ENCODE results near the gene PPP1R3D.
"Not testable (repeated sequence)": the region's sequence is repeated elsewhere in the genome, so short reads cannot be mapped to it uniquely, and the experiment has no call there.

PPP1R3D gene

DNA sequence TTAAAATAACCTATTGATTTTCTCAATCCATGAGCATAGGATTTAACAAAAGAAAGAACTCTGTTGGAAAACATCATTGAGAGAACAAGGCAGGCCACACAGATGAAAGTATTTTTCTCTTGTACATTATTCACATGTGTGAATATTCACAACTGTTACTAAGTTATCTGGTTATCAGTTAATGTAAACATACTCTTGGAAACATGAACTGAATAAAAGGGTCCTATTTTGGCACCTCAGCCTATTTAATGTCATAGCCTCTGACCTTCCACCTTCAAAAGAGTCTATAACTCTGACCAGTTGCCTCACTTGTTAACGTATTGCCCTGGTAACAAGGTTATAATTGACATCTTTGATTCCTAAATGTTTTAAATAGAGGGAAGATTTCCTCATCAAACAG, 14.7 kb downstream of the PPP1R3D start:
- no peak for DNase-seq (ENCODE audit: low read depth in 1 of 2, low spot score in 1 of 2)

DNA sequence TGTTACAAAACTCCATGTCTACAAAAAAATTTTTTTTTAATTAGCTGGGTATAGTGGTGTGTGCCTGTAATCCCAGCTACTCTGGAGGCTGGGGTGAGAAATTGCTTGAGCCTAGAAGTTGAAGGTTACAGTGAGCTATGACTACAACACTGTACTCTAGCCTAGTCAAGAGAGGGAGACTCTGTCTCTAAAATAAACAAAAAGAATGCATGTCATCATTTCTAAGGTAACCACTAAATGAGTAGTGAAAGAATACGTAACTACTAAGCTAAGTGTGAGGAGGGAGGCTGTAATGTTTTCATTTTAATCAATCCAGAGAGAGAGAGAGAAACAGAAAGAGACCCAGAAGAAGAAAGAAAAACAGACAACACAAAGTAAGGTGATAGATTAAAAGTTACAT, 16.6 kb downstream of the PPP1R3D start:
- DNase-seq (ENCODE audit: low read depth in 1 of 2, low spot score in 1 of 2) = no peak

DNA sequence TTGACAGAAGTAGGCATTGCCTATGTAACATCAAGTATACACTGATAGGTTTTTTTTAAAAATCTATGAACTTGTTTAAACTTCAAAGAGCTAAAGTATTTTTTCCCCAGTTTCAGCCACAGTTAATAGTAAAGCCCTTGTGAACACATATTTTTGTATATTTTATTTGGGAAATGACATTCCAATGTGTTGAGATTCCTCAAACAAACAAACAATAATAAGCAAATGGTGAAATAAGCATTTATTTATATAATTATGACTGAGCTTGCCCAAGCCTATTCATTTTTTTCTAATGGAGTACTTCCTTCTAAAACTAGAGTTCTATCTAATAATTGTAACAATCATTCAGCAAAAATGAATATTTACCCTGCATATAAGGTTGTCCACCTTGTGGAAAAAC, 19.2 kb downstream of the PPP1R3D start:
- DNase-seq (ENCODE audit: low read depth in 1 of 2, low spot score in 1 of 2) = no peak

DNA sequence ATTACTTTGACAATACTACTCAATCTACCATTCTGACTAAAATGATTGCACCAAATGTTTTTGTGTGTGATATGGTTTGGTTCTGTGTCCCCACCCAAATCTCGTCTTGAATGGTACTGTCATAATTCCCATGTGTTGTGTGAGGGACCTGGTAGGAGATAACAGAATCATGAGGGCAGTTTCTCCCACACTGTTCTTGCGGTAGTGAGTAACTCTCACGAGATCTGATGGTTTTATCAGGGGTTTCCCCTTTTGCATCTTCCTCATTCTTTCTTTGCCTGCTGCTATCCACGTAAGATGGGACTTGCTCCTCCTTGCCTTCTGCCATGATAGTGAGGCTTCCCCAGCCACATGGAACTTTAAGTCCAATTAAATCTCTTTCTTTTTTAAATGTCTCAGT, 27.5 kb downstream of the PPP1R3D start:
- DNase-seq (ENCODE audit: low read depth in 1 of 2, low spot score in 1 of 2) = no peak

DNA sequence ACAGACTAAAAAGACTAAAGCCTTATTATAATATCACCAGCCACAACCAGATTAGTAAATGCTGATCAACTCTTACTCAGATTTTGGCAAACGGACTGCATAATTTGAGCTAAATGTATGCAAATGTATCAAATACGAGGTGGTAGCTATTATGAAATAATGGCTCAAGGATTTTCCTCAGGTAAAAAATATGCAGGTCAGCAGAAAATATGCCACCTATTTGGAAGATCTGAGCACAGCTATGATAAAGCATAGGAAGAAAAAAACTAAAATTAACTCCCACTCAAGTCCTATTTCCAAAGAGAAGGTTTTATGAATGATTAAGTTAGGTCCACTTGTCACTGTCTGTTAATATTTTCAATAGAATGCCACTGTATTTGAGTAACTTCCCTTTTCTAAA, 29.1 kb downstream of the PPP1R3D start:
- no peak for DNase-seq (ENCODE audit: low read depth in 1 of 2, low spot score in 1 of 2)

DNA sequence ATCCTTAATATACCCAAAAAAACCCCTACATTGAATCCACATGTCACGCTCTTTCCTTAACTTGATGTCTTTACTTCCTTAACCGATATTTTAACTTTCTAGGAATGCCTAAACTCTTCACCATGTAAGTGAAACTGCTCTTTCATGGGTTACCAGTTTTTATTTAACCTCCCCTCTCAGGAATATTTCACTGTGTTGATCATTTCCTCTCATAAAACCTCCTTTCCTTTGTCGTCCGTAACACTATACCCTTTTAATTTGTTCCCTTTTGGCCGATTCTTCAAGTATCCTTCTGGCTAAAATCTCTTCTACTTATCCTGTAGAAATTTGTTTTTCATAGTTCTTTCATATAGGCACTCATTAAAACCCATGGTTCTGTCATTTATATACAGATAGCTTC, 31.2 kb downstream of the PPP1R3D start:
- no peak for DNase-seq (ENCODE audit: low read depth in 1 of 2, low spot score in 1 of 2)

DNA sequence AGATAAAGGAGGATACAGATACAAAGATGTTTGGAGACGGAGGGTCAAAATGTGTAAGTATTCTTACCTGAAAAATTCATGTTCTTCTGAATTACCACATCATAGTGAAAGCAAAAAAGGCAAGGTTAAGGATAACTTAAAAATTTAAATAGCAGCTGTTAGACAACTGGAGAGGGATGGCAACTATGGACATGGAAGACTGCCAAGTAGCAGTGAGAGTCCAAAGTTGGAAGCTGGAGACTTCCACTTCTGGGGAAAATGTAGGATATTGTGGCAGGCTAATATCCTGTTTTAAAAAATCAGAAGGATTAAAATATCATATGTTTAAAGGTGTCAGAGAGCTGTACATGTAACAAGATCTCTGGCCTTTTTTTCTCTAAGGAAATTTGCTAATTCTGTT, 36.5 kb downstream of the PPP1R3D start:
- DNase-seq (ENCODE audit: low read depth in 1 of 2, low spot score in 1 of 2) = no peak

DNA sequence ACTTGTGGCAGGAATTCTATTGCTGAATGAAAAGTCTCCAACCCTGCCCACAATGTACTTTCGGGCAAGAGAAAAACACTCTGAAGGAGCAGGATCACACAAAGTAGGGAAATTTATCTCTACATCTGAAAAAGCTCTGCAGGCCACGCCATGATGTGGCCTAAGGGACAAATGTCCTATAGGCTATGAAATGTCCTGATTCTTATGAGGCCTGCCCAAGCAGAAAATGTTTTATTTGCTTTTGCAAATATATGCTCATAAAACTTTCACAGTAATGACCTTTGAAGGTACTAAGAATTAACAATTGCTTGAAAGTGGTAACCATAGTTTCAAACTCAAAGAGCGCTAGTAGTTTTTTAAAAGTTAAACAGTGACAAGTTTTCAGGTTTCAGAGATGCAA, 37.6 kb downstream of the PPP1R3D start:
- no peak for DNase-seq (ENCODE audit: low read depth in 1 of 2, low spot score in 1 of 2)

DNA sequence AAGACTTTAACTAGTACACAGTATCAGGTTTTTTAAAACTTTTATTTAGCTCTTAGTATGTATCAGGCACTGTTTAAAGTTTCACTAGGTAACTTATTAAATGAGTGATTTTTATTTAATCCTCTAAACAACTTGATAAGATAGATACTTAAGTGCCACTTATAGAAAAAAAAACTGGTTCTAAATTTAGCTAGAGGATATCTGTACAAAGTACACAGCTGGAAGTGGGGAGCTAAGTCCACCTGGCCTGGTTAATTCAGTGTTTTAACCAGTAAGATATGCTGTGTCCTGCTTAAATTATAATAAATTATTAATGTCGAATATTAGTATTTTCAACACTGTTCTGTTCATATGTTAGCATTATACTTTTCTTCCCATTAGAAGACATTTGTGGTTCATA, 44.2 kb downstream of the PPP1R3D start:
- no peak for DNase-seq (ENCODE audit: low read depth in 1 of 2, low spot score in 1 of 2)

DNA sequence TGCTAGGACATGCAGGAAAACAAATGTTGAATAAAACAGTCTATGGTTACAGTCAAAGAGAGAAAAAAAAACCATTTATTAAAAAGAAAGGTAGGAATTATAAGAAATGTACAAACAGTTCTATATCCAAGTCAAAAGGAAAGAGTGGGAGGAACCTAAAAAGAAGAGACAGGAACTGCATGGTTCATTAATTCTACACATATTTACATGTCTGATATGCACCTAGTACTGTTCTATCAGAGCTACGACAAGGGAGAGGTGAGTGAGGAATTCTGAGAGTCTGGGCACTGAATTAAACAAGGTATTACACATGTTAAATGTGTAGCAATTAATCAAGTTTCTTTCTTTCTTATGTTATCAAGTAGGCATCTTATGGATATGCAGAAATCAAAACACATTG, 48.5 kb downstream of the PPP1R3D start:
- DNase-seq (ENCODE audit: low read depth in 1 of 2, low spot score in 1 of 2) = no peak

DNA sequence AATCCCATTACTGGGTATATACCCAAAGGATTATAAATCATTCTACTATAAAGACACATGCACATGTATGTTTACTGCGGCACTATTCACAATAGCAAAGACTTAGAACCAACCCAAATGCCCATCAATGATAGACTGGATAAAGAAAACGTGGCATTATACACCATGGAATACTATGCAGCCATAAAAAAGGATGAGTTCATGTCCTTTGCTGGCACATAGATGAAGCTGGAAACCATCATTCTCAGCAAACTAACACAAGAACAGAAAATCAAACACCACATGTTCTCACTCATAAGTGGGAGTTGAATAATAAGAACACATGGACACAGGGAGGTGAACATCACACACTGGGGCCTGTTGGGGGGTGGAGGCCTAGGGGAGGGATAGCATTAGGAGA, 50.1 kb downstream of the PPP1R3D start:
- not testable (repeated sequence) for DNase-seq (ENCODE audit: low read depth in 1 of 2, low spot score in 1 of 2)

DNA sequence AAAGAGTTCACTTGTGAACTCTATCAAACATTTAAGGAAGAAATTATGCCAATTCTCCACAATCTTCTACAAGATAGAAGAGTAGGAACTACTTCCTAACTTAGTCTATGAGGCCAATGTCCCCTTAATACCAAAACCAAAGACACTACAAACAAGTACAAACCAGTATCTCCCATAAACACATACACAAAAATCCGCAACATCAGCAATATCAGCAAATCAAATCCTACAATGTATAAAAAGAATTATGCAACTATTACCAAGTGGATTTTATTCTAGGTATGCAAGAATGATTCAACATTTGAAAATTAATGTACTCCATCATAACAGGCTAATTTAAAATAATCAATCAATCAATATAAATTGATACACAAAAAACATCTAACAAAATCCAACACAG, 52.1 kb downstream of the PPP1R3D start:
- DNase-seq (ENCODE audit: low read depth in 1 of 2, low spot score in 1 of 2) = no peak

All from activated T-helper 1 cell treated with anti-CD3 and anti-CD28 coated beads, Interleukin-2, amount 50 U/mL, for 16 hours (primary cell).